D341Med (cell line): ENCODE measurements around the gene SLC22A7.

Source experiments
- DNase-seq: peaks from one replicate; pipeline ENCODE4 v3.0.0; 2012; ENCODE audit warnings: low spot score

SLC22A7 gene

GRCh38 chr6:43297644-43298564 is at the start of gene SLC22A7:
Gene SLC22A7, plus strand, starts transcription at chr6:43298260. Its CDS starts 99 bp downstream, at chr6:43298359.
- DNase-seq, result no peak

DNA sequence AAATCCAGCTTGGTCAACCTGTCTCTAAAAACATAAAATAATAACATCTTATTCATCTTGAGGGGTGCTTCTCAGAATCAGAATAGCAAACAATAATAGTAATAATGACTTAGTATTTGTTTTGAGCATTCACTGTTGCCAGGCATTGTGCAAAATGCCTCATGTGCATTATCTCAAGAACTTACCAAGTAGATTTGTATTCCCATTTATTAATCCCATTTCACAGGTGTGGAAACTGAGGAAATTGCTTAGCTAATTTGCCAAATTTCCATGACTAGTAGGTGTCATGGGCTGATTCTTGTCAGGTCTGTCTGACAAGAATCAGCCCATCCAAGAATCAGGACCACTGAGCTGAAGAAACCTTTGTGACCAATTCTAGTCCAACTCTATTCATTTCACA is 49.3 kb upstream of the SLC22A7 start:
- DNase-seq, result no peak

DNA sequence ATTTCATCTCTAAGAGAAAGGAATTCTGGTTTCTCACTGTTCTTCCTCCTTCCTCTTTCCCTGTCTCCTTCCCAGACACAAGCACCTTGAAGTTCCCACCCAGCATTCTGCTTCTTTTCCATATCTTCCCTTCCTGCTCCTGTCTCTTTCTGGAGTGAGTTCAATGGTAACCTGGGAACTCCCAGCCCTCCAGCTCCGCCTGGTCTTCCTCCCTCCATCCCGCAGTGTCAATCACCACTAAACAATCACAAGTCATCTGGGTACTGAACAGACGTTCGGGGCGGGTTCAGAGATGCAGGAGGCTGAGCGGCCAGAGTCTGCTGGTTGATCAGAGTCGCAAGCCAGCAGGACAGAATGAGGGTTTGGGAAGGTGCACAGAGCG is 47.1 kb upstream of the SLC22A7 start:
- no peak for DNase-seq

DNA sequence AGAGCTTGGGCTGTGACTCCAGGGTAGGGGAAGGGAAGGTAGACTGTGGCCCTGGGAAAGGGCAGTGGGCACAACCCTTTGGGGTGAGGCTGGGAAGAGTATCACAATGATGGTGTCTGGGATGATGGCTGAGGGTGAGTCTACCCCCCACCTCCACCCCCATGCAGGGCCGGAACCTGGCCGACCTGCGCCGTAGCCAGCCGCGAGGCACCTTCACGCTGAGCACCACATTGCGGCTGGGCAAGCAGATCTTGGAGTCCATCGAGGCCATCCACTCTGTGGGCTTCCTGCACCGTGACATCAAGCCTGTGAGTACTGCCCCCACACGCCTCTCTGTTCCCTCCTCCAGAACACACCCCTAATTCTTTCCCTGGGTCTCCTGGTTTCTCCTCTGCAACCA is 44.7 kb upstream of the SLC22A7 start:
- no peak for DNase-seq

DNA sequence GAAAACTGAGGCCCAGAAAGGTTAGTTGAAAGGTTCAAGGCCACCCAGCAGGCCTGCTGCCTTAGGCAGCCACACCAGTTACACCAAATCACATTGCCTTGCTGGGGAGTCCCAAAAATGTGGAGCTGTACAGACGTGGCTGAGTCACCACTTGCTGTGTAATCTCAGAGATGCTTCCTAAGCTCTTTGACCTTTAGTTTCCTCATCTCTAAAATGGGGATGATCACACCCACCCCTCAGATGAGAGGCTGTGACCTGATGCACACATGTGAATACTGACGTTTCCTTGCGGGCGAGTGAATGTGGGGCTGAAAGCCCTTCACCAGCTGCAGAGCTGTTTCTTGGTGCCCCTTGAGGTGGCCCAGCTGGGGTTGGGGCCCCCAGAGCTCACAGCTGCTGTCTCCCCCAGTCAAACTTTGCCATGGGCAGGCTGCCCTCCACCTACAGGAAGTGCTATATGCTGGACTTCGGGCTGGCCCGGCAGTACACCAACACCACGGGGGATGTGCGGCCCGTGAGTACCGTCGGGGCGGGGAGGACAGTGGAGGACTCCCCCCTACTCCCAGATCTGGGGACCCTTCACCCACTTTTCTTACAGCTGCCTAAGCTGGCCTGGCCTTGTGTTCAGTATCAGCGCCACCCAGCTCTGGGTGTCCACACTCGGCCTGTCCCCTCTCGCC is 43.8 kb upstream of the SLC22A7 start:
- no peak for DNase-seq

DNA sequence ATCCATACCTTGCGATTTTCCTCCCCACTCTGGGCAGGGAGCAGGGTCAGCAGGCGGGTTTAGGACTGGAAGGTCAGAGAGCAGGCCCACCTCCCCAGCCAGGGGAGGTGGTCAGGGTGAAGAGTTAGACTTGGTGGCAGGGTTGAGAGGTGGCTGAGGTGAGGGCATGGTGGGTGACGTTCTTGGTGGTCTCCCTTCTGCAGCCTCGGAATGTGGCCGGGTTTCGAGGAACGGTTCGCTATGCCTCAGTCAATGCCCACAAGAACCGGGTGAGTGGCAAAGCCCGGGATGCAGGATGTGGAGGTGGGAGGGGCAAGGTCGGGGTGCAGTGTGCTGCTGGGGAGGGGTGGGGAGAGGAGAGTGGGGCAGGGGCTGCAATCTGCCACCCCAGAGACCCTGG is 43.2 kb upstream of the SLC22A7 start:
- no peak for DNase-seq

DNA sequence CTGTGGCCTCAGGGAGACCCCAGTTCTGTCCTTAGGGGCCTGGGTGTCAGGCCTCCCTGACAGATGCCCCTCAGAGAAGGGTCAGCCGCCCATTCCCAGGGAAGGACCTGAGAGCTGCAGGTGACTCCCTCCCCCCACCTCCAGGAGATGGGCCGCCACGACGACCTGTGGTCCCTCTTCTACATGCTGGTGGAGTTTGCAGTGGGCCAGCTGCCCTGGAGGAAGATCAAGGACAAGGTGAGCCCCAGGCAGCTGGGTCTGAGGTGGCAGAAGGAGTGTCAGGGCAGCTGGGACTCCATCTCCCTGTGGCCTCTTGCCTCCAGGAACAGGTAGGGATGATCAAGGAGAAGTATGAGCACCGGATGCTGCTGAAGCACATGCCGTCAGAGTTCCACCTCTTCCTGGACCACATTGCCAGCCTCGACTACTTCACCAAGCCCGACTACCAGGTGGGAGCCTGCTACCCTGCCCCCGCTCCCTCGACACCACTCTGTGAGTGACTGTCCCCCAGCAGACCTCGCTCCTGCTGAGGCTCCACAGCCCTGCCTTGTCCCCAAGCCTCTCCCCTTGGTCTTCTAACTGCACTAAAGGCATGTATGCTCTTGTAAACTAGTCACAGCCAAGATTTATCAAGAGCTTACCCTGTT is 42.5 kb upstream of the SLC22A7 start:
- no peak for DNase-seq

GRCh38 chr6:43256670-43257366 is 41.2 kb upstream of the SLC22A7 start:
- DNase-seq, result no peak

GRCh38 chr6:43257367-43258145 is 40.5 kb upstream of the SLC22A7 start:
- DNase-seq, result no peak

DNA sequence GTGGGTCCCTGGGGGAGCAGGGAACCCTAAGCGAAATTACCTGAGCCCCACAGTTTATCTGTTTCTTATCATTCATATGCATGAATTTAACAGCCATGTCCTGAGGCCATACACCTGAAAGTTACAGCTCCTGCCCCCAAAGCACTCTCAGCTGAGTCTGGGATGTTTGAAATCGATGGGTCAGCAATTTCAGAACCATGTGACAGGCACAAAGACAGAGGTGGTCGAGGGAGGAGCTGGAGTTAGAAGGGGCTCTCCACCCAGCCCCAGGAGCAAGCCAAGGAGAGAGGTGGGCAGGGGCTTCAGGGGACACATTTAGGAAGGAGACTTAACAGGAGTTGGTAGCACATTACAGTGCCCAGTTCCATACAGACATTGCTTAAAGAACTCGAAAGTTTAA is 39.9 kb upstream of the SLC22A7 start:
- no peak for DNase-seq

- DNase-seq, result no peak
Measured at GRCh38 chr6:43258807-43259686, 39.0 kb upstream of the SLC22A7 start.

- DNase-seq, result no peak
Measured at GRCh38 chr6:43260791-43261190, 37.3 kb upstream of the SLC22A7 start.

- DNase-seq, result no peak
Measured at GRCh38 chr6:43261198-43261597, 36.9 kb upstream of the SLC22A7 start.

- DNase-seq, result no peak
Measured at GRCh38 chr6:43262000-43262779, 35.9 kb upstream of the SLC22A7 start.

GRCh38 chr6:43262780-43263313 is 35.2 kb upstream of the SLC22A7 start:
- no peak for DNase-seq

DNA sequence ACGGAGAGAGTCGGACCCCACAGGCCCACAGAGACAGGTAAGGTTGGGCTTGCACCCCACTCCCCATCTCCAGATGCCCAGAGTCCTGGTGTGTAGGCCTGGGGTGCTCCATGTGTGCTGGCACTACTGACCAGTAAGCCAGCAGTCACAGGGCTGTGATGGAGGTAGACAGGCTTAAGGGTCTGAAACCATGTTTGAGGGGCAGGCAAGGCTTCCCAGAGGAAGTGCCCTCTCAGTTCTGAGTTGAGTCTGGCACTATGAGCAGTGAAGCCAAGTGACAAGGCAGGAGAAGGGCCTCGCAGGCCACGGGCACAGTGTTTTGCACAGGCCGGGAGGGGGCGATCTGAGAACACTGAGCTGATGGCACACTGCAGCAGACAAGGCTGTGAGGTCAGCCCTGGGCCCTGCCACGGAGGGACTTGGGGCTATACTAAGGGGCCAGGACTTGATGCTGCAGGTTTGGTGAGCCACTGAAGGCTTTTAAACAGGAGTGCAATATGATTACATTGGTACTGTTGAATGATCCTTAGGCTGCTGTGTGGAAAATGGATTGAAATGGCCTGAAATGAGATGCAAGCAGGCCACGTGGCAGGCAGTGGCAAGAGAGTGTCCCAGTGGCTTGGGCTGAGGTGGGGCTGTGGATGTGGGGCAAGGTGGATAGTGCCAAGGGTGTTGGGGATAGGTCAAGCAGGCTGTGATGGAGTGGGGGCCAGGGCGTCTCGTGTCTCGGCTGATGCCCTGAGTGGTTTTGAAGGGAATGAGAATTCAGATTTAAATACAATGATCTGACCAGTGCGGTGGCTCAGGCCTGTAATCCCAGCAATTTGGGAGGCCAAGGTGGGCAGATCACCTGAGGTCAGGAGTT is 34.5 kb upstream of the SLC22A7 start:
- DNase-seq, result peak; percentile 91

DNA sequence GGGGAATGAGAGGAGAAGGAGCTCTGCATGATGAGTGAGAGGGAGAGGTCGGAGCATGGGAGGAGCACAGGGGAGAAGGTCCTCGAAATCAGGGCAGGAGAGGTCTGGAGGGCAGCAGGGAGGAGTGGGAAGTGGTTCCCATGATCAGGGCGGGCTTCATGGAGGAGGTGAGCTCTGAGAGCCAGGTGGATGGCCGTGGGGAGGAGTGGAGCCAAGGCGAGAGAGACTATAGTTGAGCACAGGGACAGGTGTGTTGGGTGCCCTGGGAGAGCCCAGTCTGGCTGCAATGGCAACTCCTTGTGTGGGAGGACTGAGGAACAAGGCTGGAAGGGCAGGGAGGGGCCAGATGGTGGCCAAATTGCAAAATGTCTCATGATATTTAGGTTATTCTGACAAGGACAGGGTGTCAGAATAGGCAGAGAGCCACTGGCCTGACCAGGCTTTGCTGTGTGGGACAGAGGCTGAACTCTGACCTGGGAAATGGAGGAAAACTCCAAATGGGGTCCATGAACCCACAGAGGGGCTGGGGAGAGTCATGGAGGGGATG is 33.4 kb upstream of the SLC22A7 start:
- no peak for DNase-seq

- no peak for DNase-seq
Measured at GRCh38 chr6:43265564-43265963, 32.5 kb upstream of the SLC22A7 start.
